ENCODE data around the gene NPAT. TPM values are rescaled to one million over a fixed set of nuclear protein-coding genes. Genes with fewer than 3 reads are reported as not detected.
A peak's percentile ranks its signal among the peaks of the same experiment; 100 is the strongest.

Gene NPAT
- total and polyA plus RNA-seq, 8 donors: 1.4 to 10.0 (median 4.9) TPM

DNA sequence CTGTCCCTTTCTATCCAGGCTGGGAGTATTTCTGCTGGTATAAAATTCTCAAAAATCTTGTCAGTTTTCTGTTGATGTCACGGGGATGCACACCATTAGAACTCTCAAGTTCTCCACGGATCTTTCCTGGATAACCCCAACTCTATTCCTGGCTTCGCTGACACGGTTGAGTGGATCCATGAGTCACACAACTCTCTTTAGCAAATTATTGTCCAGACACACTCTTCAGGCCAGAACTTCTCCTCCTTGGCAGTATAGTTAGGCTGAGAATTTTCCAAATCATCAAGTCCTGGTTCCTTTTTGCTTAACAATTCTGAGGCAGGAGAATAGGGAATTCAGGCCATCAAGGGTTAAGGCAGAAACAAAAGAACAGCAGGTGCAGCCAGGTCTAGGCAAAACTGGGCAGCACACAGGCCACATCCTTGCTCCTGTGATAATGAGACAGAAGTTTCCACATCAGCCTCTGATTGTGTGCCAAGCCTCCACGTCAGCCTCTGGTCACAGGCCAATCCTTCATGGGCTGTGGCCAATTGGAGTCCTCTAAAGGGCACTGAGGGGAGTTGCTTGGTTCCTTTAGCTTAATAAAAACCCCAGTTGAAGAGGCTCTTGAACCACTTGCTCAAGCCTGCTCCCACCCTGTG lies 106.8 kb downstream of the NPAT start:
- no peak for FAIRE-seq
- peak; percentile 84 to 96 (median 92) for DNase-seq
- Histone ChIP-seq H3K27ac (peak overlapping the region; percentile 38 to 75 (median 62)), H3K36me3 (no peaks in the 10 kb centered on the region), H3K4me3 (no peak overlapping the region), H3K4me1 (peaks cover 9 to 12% (median 12%) of the 10 kb centered on the region in 3 donors), H3K9me3 (no peaks in the 10 kb centered on the region), H3K27me3 (no peaks in the 10 kb centered on the region)
- WGBS, 2 donors: 23 to 29% methylated on average over 5 of the region's 5 CpGs
- intact Hi-C loops (cut with DNase I): no loop called here
- ATAC-seq: peak; percentile 90 to 94 (median 94)
- TF ChIP-seq, protein P1, sequence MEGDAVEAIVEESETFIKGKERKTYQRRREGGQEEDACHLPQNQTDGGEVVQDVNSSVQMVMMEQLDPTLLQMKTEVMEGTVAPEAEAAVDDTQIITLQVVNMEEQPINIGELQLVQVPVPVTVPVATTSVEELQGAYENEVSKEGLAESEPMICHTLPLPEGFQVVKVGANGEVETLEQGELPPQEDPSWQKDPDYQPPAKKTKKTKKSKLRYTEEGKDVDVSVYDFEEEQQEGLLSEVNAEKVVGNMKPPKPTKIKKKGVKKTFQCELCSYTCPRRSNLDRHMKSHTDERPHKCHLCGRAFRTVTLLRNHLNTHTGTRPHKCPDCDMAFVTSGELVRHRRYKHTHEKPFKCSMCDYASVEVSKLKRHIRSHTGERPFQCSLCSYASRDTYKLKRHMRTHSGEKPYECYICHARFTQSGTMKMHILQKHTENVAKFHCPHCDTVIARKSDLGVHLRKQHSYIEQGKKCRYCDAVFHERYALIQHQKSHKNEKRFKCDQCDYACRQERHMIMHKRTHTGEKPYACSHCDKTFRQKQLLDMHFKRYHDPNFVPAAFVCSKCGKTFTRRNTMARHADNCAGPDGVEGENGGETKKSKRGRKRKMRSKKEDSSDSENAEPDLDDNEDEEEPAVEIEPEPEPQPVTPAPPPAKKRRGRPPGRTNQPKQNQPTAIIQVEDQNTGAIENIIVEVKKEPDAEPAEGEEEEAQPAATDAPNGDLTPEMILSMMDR (IDR thresholded peaks at IDR 0.05): no peak

DNA sequence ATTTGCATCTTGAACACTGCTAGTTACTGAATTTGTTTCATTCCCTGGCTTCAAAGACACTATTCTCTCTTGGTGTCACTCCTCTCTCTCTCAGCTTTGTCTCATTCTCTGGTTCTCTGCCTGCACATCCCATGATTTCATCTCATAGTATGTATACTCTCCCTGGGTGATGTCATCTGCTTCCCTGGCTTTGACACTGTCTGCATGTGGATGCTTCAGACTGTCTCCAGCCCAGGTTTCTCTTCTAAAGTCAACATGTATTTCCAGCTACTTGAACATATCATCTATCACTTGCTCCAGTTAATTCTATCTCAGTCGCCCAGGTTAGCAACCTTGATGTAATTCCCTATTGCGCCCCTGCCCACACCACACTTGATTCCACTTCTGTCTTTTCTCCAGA lies 110.4 kb downstream of the NPAT start:
- Histone ChIP-seq H3K27me3 (no peaks in the 10 kb centered on the region), H3K9me3 (no peaks in the 10 kb centered on the region), H3K4me3 (no peak overlapping the region), H3K4me1 (peaks cover 9 to 12% (median 12%) of the 10 kb centered on the region in 3 donors), H3K27ac (no peak overlapping the region), H3K36me3 (no peaks in the 10 kb centered on the region)
- FAIRE-seq (no peak), ATAC-seq (no peak), DNase-seq (no peak)
- intact Hi-C loops (cut with DNase I): no loop called here
- TF ChIP-seq, protein P1 (IDR thresholded peaks at IDR 0.05): no peak
- 86 to 95% methylated on average over 2 of the region's 2 CpGs for WGBS, 2 donors

DNA sequence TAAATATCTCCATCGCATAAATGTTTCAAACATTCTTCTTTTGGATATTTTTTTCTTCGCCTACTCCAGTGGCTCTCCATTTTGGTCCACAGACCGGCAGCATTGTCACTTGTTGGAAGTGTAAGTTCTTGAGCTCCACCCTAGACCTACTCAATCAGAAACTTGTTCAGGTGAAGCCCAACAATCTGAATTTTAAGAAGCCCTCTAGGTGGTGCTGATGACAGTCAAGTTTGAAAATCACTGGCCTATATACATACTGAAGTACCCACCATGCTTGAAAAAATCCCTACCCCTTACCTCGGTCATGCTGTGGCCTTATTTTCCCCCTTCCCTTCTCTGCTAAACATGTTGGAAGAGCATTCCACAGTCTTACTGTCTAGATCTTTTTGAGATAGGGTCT lies 111.3 kb downstream of the NPAT start:
- Histone ChIP-seq H3K4me3 (no peak overlapping the region), H3K27ac (no peak overlapping the region), H3K9me3 (no peaks in the 10 kb centered on the region), H3K27me3 (no peaks in the 10 kb centered on the region), H3K4me1 (peaks cover 8 to 11% (median 10%) of the 10 kb centered on the region in 3 donors), H3K36me3 (no peaks in the 10 kb centered on the region)
- DNase-seq: no peak
- WGBS, 2 donors: 96 to 99% methylated on average over 4 of the region's 4 CpGs
- TF ChIP-seq, protein P1 (IDR thresholded peaks at IDR 0.05): no peak
- no peak for ATAC-seq
- FAIRE-seq: no peak
- intact Hi-C loops (cut with DNase I): no loop called here

Other genes starting within 250 kb of the NPAT start
- gene CUL5, start 213.7 kb downstream of the NPAT start, total RNA-seq: 10 to 100 TPM; 12.4 to 19.9 (median 15.2) TPM
- gene CUL5, start 213.7 kb downstream of the NPAT start, polyA plus RNA-seq: 1 to 10 TPM; 3.1 to 6.1 TPM
- 10 to 100 TPM; 42.3 to 64.4 (median 53.4) TPM for gene ACAT1, start 101.1 kb downstream of the NPAT start, total RNA-seq
- 10 to 100 TPM; 41.4 to 59.0 TPM for gene ACAT1, start 101.1 kb downstream of the NPAT start, polyA plus RNA-seq
- 10 to 100 TPM; 34.4 to 68.6 (median 45.6) TPM for gene ATM, start 429 bp upstream of the NPAT start, total RNA-seq
- 10 to 100 TPM; 19.3 to 24.6 TPM for gene ATM, start 429 bp upstream of the NPAT start, polyA plus RNA-seq
- 1 to 10 TPM in 2 of 6 donors, under 1 TPM in 4; 0.43 to 1.4 (median 0.61) TPM for gene C11orf65, start 244.9 kb upstream of the NPAT start, total RNA-seq
- under 1 TPM; 0.11 to 0.45 TPM for gene C11orf65, start 244.9 kb upstream of the NPAT start, polyA plus RNA-seq

All from pancreas (tissue), 10 donors.